Trophoblast cell (in vitro differentiated cells and primary cell): ENCODE results near the gene TMEM134.

Source experiments
- DNase-seq, 2 donors: peaks; one replicate each; pipeline ENCODE4 v3.0.0-alpha.2; 2016
- H2AFZ ChIP-seq: 2 replicates; pipeline ENCODE4 v1.6.1; 2013; ENCODE audit warnings: low read length, moderate library complexity, mild to moderate bottlenecking; ENCODE audit not compliant: insufficient read depth, poor library complexity
- H2AK5ac ChIP-seq: 2 replicates; pipeline ENCODE4 v1.6.1; 2013; ENCODE audit warnings: mild to moderate bottlenecking, low read length
- H2BK120ac ChIP-seq: 2 replicates; pipeline ENCODE4 v1.6.1; 2013; ENCODE audit warnings: low read length, mild to moderate bottlenecking, moderate library complexity; ENCODE audit not compliant: insufficient read depth, poor library complexity
- H2BK12ac ChIP-seq: 2 replicates; pipeline ENCODE4 v1.6.1; 2013; ENCODE audit warnings: mild to moderate bottlenecking, low read length, moderate library complexity
- H2BK5ac ChIP-seq: 2 replicates; pipeline ENCODE4 v1.6.1; 2013; ENCODE audit warnings: low read length, low read depth, moderate library complexity, mild to moderate bottlenecking; ENCODE audit not compliant: poor library complexity
- H3K14ac ChIP-seq: 2 replicates; pipeline ENCODE4 v1.6.1; 2013; ENCODE audit warnings: mild to moderate bottlenecking, low read length
- H3K18ac ChIP-seq: 2 replicates; pipeline ENCODE4 v1.6.1; 2013; ENCODE audit warnings: mild to moderate bottlenecking, low read length
- H3K23ac ChIP-seq: 2 replicates; pipeline ENCODE4 v1.6.1; 2013; ENCODE audit warnings: low read length
- H3K27ac ChIP-seq: 2 replicates; pipeline ENCODE4 v1.5.1; 2013; ENCODE audit warnings: low read depth, mild to moderate bottlenecking, inconsistent platforms, low read length, moderate library complexity
- H3K27me3 ChIP-seq: 2 replicates; pipeline ENCODE4 v1.6.1; 2013; ENCODE audit warnings: inconsistent platforms, mild to moderate bottlenecking, low read length, moderate library complexity; ENCODE audit not compliant: insufficient read depth
- H3K36me3 ChIP-seq, 2 experiments: 1 replicate in 1 of 2; 2 replicates in 1 of 2; pipeline ENCODE4 v1.6.1; 2013; ENCODE audit warnings: low read length in 2 of 2, mild to moderate bottlenecking in 2 of 2, moderate library complexity in 1 of 2; ENCODE audit not compliant: insufficient read depth in 2 of 2, control insufficient read depth in 1 of 2
- H3K4ac ChIP-seq: 2 replicates; pipeline ENCODE4 v1.6.1; 2013; ENCODE audit warnings: low read depth, mild to moderate bottlenecking, low read length, moderate library complexity
- H3K4me1 ChIP-seq, 2 experiments: 1 replicate in 1 of 2; 2 replicates in 1 of 2; pipeline ENCODE4 v1.6.1; 2013; ENCODE audit warnings: low read length in 2 of 2, mild to moderate bottlenecking in 2 of 2, moderate library complexity in 1 of 2; ENCODE audit not compliant: insufficient read depth in 2 of 2, control insufficient read depth in 1 of 2
- H3K4me2 ChIP-seq: 2 replicates; pipeline ENCODE4 v1.6.1; 2013; ENCODE audit warnings: inconsistent platforms, mild to moderate bottlenecking, low read length, moderate library complexity
- H3K4me3 ChIP-seq: 2 replicates; pipeline ENCODE4 v1.5.1; 2013; ENCODE audit warnings: mild to moderate bottlenecking, low read depth, low read length, inconsistent platforms
- H3K79me1 ChIP-seq: one replicate; pipeline ENCODE4 v1.6.1; 2013; ENCODE audit warnings: low read length
- H3K79me2 ChIP-seq: 2 replicates; pipeline ENCODE4 v1.6.1; 2013; ENCODE audit warnings: low read length, mild to moderate bottlenecking; ENCODE audit not compliant: control insufficient read depth, insufficient read depth, poor library complexity
- H3K9ac ChIP-seq: 2 replicates; pipeline ENCODE4 v1.6.1; 2013; ENCODE audit warnings: mild to moderate bottlenecking, low read length
- H3K9me3 ChIP-seq: 2 replicates; pipeline ENCODE4 v1.6.1; 2013; ENCODE audit warnings: low read depth, mild to moderate bottlenecking, control low read depth, inconsistent platforms, low read length; ENCODE audit not compliant: insufficient read depth
- H4K12ac ChIP-seq: 2 replicates; pipeline ENCODE4 v1.6.1; 2013; ENCODE audit warnings: low read depth, mild to moderate bottlenecking, low read length, moderate library complexity
- H4K8ac ChIP-seq: 2 replicates; pipeline ENCODE4 v1.6.1; 2013; ENCODE audit warnings: low read depth, mild to moderate bottlenecking, low read length, moderate library complexity
- H4K91ac ChIP-seq: one replicate; pipeline ENCODE4 v1.6.1; 2013; ENCODE audit warnings: low read depth, mild to moderate bottlenecking, low read length, moderate library complexity
- WGBS: extraction: QIAGEN DNeasy Blood & Tissue Kit; methylation state at CpG from one replicate; pipeline ENCODE4 v1.1.7; 2013; ENCODE audit warnings: missing lambda C conversion rate; ENCODE audit not compliant: insufficient read length, insufficient coverage; ENCODE audit errors: extremely low coverage; 5-methylcytosine and 5-hydroxymethylcytosine counted together

TMEM134 gene

GRCh38 chr11:67504005-67504949 lies 35.2 kb upstream of the TMEM134 start:
- Histone ChIP-seq H3K79me2 (peaks cover 17% of the 10 kb centered on the region), H3K4me2 (peak overlapping the region; percentile 95), H2BK12ac (no peak overlapping the region), H3K4me3 (peak overlapping the region; percentile 84), H3K23ac (no peak overlapping the region), H2AFZ (peak overlapping the region; percentile 65), H2BK120ac (peak overlapping the region; percentile 4), H4K91ac (peak overlapping the region; percentile 62), H3K36me3 (peaks cover 37 to 38% of the 10 kb centered on the region in 2 experiments), H3K79me1 (peaks cover 24% of the 10 kb centered on the region), H3K9me3 (no peaks in the 10 kb centered on the region), H4K8ac (peak overlapping the region; percentile 79), H3K27me3 (no peaks in the 10 kb centered on the region), H2BK5ac (peak overlapping the region; percentile 44), H3K27ac (peak overlapping the region; percentile 63), H3K4ac (peak overlapping the region; percentile 12), H3K4me1 (peaks cover 23 to 36% of the 10 kb centered on the region in 2 experiments), H3K14ac (peak overlapping the region; percentile 82), H4K12ac (peak overlapping the region; percentile 54), H2AK5ac (peak overlapping the region; percentile 80), H3K9ac (peak overlapping the region; percentile 78), H3K18ac (peak overlapping the region; percentile 85)
- no CpG with 5 or more reads among the region's 101 CpGs for WGBS
- DNase-seq: peak in 1 of 2 donors; percentile 33

GRCh38 chr11:67503119-67504004 lies 34.3 kb upstream of the TMEM134 start:
- Histone ChIP-seq H3K79me2 (peaks cover 16% of the 10 kb centered on the region), H2BK120ac (no peak overlapping the region), H2BK12ac (no peak overlapping the region), H3K27me3 (no peaks in the 10 kb centered on the region), H4K12ac (no peak overlapping the region), H3K14ac (no peak overlapping the region), H3K4me2 (peak overlapping the region; percentile 95), H2BK5ac (no peak overlapping the region), H3K27ac (no peak overlapping the region), H3K23ac (no peak overlapping the region), H2AK5ac (peak overlapping the region; percentile 18), H3K9ac (no peak overlapping the region), H3K9me3 (no peaks in the 10 kb centered on the region), H3K4me3 (peak overlapping the region; percentile 84), H3K18ac (peak overlapping the region; percentile 45), H3K4ac (peak overlapping the region; percentile 19), H3K79me1 (peaks cover 19% of the 10 kb centered on the region), H4K91ac (no peak overlapping the region), H3K4me1 (peaks cover 23 to 30% of the 10 kb centered on the region in 2 experiments), H4K8ac (no peak overlapping the region), H2AFZ (no peak overlapping the region), H3K36me3 (peaks cover 45 to 46% of the 10 kb centered on the region in 2 experiments)
- DNase-seq: no peak
- no CpG with 5 or more reads among the region's 19 CpGs for WGBS

GRCh38 chr11:67502328-67502979 lies 33.4 kb upstream of the TMEM134 start:
- H2AK5ac ChIP-seq: no peak overlapping the region
- H3K23ac ChIP-seq: no peak overlapping the region
- H4K91ac ChIP-seq: no peak overlapping the region
- WGBS: no CpG with 5 or more reads among the region's 18 CpGs
- no peak overlapping the region for H2AFZ ChIP-seq
- no peaks in the 10 kb centered on the region for H3K27me3 ChIP-seq
- H3K9me3 ChIP-seq: no peaks in the 10 kb centered on the region
- no peak overlapping the region for H4K8ac ChIP-seq
- no peak overlapping the region for H3K14ac ChIP-seq
- no peak overlapping the region for H3K4me3 ChIP-seq
- no peak overlapping the region for H4K12ac ChIP-seq
- H3K9ac ChIP-seq: no peak overlapping the region
- H3K4me2 ChIP-seq: no peak overlapping the region
- H3K18ac ChIP-seq: no peak overlapping the region
- peaks cover 14% of the 10 kb centered on the region for H3K79me1 ChIP-seq
- H2BK120ac ChIP-seq: no peak overlapping the region
- peaks cover 14% of the 10 kb centered on the region for H3K79me2 ChIP-seq
- H2BK12ac ChIP-seq: no peak overlapping the region
- H3K4me1 ChIP-seq: peaks cover 22 to 28% of the 10 kb centered on the region in 2 experiments
- DNase-seq: no peak
- no peak overlapping the region for H3K27ac ChIP-seq
- H3K4ac ChIP-seq: no peak overlapping the region
- peaks cover 54 to 55% of the 10 kb centered on the region in 2 experiments for H3K36me3 ChIP-seq
- no peak overlapping the region for H2BK5ac ChIP-seq

- Histone ChIP-seq H3K4me1 (peaks cover 18 to 23% of the 10 kb centered on the region in 2 experiments), H3K79me1 (peaks cover 14% of the 10 kb centered on the region), H3K14ac (no peak overlapping the region), H3K9ac (no peak overlapping the region), H3K27me3 (no peaks in the 10 kb centered on the region), H3K4me2 (no peak overlapping the region), H2BK5ac (no peak overlapping the region), H3K9me3 (no peaks in the 10 kb centered on the region), H3K4me3 (no peak overlapping the region), H3K18ac (no peak overlapping the region), H3K79me2 (peaks cover 14% of the 10 kb centered on the region), H4K91ac (no peak overlapping the region), H3K36me3 (peaks cover 57 to 60% of the 10 kb centered on the region in 2 experiments), H4K12ac (no peak overlapping the region), H4K8ac (no peak overlapping the region), H2AFZ (no peak overlapping the region), H2BK12ac (no peak overlapping the region), H3K4ac (no peak overlapping the region), H2AK5ac (no peak overlapping the region), H3K27ac (no peak overlapping the region), H3K23ac (no peak overlapping the region), H2BK120ac (no peak overlapping the region)
- no CpG with 5 or more reads among the region's 18 CpGs for WGBS
- DNase-seq: no peak
Measured at GRCh38 chr11:67501854-67502253, 32.8 kb upstream of the TMEM134 start.
